HG03196 (cell line): Measurements from ENCODE around the gene BLMH.

Source experiments
- ATAC-seq: cut with Tn5 transposase; IDR thresholded peaks from one replicate; pipeline ENCODE4 v1.9.1; 2021; ENCODE audit not compliant: unreplicated experiment

The BLMH gene, protein sequence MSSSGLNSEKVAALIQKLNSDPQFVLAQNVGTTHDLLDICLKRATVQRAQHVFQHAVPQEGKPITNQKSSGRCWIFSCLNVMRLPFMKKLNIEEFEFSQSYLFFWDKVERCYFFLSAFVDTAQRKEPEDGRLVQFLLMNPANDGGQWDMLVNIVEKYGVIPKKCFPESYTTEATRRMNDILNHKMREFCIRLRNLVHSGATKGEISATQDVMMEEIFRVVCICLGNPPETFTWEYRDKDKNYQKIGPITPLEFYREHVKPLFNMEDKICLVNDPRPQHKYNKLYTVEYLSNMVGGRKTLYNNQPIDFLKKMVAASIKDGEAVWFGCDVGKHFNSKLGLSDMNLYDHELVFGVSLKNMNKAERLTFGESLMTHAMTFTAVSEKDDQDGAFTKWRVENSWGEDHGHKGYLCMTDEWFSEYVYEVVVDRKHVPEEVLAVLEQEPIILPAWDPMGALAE

DNA sequence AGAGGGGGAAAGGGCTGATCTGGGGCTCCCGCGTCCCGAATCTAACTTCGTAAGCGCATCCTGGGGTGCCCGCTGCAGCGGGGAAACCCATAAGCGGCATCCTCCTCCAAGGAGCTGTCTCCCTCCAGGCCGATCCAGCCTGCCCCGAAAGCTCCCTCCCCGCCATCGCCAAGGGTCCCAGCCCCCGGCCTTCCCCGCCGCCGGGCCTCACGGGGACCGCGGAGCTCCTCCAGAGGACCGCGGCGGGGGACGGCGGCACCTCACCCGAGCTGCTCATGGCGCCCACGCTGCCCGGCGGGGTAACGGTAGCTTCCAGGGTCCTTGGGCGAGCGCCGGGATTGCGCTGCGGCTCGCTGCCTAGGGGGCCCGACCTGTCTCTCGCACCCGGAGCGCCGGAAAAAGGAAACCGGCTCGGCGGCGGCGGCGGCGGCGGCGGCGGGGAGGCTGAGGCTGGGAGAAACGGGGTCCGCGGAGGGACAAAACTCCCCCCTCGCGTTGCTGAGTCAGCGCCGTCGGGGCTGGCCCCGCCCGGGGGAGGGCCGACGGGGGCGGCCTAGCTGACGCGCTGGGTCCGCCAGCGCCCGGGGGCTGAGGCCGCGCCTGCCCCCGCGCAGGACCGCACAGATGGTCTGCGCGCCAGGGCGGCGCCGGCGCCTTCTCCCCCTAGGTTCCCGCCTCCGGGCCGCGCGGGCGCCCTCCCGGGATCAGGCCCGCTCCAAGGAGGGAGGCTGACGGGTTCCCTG, at the start of gene BLMH:
Gene BLMH (minus strand): TSS at position 402 of the 743 bp plus-strand sequence. CDS start 125 bp downstream, at position 277.
- peak; percentile 83 for ATAC-seq

DNA sequence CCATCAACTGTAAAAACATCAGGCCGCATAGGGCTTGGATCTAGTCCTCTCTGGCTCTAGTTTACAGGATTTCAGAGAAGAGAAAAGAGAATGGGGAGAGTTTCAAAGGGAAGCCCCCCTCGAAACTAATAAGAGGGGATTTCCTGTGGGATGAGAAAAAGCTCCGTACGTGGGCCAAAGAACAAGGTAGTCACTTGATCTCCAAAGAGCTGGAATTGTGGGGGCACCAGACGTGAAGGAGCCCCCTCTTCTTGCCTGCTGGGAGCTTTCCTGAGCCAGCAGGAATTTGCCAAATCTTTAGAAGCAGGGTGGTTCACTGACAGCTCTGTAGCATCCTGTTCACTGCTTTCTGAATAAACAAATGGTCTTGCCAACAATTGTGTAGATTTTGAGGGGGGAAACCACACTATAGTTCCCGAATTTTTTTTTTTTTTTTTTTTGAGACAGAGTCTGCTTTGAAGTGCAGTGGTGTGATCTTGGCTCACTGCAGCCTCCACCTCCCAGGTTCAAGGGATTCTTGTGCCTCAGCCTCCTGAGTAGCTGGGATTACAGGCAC, 49.1 kb upstream of the BLMH start:
- no peak for ATAC-seq

DNA sequence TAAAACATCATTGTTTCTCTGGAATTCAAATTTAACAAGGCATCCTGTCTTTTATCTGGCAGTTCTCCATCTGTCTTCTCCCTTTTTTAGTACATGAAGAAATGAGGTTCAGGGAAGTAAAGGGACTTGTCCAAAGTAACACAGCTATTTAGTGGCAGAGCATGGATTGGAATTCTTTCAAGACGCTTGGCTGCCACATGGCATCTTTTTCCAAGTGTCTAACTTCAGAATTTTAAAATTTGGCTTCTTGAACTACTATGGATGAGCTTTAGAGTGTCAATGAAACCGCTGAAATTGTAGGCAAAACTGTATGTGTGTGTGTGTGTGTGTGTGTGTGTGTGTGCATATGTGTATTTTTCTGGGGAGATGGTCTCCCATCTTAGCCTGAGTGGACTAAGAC, 47.3 kb upstream of the BLMH start:
- ATAC-seq, result no peak

DNA sequence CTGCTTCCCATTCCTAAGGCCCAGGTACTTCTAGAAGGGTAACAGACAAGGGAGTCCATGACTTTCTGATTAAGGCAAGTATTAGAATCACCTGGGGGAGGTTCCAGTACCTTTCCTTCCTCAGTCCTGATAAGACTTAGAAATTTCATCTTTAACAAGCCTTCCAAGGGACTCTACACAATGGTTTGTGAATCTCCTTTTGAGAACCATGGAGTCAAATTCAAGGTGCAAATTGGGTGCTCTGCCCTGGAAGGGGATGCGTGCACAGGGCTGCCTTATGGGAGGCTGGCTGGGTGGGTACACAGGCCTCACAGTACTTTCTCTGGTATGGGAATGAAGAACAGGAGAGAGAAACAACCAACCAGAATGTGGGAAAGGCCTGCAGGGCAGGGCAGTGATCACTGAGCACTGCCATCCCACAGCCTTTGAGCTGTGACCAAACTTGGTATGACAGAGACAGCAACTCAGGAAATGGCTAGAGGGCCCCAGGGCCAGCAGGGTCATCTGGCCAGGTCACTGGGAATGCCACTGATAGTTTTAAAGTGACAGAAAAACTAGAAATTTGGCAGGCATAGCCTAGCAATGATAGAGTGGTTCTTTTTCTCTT, 45.8 kb upstream of the BLMH start:
- no peak for ATAC-seq

DNA sequence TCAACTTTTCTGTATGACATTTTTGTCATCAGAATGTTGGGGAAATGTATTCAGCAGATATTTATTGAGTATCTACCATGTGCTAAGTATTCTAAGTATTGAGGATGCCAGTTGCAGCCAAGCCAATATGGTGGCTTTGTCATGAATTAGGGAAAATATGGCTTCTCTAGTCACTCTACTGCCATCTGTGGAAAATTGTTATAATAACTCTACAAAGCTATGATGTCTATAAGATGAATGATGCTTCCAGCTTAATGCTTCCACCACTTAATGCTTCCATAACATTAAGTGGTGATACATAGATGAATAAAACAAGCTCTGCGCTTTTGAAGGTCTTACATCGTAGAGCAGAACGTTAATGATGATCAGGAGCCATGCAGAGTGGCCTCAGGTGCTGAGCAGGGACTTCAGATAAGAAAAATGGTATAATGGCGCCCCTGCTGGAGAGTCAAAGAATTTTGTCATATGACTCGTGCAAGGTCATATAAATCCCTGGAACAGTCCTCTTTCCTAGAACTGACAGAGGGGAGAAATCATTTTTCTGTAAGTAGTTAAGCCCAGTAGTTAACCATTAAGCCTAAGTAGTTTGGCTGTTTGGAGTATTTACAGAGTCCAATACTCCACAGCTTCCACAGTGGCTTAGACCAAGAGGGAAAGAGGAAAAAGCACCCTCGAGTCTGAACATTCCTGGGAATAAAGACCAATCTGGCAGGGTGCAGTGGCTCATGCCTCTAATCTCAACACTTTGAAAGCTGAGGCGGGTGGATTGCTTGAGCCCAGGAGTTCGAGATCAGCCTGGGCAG, 44.8 kb upstream of the BLMH start:
- ATAC-seq, result no peak

DNA sequence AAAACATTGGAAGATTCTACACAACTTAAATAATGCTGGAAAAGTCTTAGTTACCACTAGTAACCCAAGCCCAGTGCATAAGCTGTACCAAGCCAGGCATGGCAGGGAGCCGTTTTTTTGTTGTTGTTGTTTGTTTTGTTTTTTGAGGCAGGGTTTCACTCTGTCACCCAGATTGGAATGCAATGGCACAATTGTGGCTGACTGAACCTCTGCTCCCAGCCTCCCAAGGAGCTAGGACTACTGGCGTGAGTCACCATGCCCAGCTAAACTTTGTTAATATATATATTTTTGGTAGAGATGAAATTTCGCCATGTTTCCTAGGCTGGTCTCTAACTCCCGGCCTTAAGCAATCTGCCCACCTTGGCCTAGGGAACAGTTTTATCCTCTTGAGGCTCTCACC, 42.7 kb upstream of the BLMH start:
- no peak for ATAC-seq

DNA sequence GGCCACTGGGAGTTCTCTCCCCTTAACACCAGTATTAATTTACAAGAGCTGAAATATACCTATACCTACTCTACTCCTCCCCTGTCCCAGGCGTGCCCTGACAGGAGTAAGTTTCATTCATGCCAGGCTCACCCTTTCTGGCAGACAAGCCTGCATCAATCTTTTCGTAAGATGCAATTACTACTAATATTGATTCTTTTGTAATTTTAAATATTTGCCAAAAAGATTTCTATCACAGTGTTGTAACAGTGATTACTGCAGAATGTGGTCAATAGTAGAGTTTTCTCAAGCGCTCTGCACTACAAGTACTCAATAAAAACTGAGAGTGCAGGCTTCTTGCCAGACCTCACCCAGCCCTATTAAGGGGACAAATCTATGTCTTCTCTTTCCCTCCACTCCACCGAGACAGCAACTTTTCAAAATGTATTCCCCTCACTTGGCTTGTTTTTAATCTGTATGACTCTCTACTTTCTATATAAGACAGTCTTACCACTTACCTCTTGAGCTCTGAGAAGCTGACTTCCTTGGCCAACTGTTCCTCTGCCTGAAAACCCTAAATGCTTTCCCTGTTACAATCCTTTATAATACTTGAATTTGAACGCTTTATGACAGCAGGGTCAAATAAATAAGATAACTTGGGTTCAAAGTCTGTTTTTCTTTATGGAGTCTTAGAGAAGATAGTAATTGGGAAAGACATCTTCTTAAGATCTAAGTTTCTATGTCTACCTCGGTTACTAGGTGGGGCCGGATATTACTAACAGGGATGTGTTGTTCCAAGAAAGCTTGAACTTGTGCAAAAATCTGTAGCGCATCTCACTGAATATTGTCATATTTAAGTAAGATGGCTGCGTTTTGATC, 42.0 kb upstream of the BLMH start, which contains the start of gene TMIGD1:
Gene TMIGD1 (minus strand): TSS at position 555 of the 858 bp plus-strand sequence. CDS start 1,924 bp downstream, outside the sequence.
- no peak for ATAC-seq

DNA sequence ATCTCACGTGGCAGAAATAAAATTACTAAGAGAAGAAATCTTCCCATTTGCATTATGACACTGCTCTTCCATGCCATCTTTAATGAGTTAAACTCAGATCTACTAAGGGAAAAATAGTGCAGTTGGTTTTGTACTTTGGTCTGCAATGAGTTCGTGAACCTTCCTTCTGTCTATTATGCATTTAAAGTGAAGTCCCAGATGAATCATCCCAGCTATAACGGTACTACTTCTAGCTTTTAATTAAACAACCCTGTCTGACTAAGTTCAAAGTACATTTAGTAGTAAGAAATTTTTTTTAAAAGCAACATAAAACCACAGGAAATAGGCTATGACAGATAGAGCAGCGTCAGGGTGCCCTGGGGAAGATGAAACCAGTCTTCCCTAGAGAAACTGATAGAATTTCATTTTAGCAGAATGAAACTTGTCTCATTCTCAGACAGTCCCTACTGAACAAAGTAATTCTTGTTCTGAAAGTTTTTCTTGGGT, 40.4 kb upstream of the BLMH start:
- peak; percentile 70 for ATAC-seq

DNA sequence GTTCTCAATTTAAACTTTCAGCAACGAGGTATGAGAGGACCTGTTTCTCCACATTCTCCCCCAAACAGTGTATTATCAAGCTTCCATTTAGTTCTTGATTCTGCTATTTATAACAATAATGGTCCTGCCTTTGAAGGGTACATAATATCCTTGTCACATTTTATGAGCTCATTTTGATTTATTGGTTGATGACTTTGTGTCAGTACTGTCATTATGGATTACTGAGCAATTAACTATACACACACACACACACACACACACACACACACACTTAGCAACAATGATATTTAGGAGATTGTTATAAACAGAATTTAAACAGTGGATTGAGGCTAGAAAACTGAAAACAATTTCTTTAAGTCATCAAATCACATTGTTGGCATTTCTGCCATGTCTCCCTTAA, 35.1 kb upstream of the BLMH start:
- no peak for ATAC-seq

DNA sequence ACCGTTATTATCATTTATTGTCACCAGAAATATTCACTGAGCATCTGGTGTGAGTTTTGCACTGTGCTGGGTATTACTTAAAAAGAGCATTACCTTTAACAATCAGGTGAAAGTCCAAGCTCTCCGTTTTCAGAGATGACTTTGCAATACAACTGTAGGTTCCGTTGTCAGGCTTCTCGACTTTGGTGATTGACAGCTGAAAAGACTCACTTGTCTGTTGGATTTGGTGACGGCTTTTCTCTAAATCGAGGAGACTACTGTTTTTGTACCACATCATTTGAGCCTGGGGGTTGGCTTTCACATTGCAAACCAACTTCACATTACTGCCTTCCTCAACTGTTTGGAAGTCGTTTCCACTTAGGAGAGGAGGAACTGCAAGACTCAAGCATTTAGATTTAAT, 33.0 kb upstream of the BLMH start:
- ATAC-seq, result no peak

DNA sequence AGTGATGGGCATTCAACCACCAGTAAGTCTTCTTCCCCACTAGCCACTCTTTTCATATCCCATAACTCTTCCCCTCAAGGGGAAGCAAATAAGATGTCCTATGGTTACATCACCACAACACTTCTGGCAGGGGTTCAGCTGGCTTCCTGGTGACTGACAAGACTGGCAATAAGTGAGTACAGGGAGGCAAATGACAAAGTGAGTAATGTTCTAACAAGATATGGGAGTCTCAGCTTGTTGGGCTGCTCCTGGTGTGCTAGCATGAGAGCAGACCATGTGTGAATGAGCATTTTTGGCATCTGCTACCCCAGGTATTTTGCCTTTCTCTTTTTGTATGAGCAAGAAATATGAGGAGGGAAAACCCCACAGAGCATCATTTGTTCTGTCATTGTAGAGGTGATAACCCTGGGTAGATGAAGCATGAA, 32.2 kb upstream of the BLMH start:
- no peak for ATAC-seq

DNA sequence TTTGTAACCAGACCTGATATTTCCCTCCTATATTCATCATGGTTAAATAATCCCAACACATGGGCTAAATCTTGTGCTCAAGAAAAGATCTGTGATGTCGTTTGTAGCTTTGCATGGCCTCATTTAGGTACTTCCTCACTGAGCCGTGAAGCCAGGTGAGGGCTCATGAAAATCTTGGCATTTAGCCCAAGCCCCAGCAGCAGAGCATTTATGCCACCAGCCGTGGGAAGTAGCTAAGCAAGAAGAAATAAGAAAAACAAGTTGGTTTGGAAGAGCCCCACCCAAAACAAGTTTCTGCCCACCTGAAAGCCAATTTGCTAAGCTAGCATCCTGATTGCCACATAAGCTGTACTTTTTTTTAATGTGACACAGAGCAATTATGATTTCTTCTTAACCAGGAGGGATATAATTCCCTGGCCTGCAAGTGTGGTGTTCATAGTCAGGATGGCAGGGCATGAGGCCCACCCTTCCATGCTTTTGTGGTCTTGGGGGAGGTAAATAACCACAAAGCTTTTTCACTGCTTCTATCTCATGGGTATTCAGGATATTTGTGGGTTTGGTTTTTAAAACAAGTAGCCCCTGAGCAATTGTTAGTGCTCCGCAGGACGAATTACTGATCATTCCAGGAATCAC, 31.6 kb upstream of the BLMH start:
- ATAC-seq, result no peak

DNA sequence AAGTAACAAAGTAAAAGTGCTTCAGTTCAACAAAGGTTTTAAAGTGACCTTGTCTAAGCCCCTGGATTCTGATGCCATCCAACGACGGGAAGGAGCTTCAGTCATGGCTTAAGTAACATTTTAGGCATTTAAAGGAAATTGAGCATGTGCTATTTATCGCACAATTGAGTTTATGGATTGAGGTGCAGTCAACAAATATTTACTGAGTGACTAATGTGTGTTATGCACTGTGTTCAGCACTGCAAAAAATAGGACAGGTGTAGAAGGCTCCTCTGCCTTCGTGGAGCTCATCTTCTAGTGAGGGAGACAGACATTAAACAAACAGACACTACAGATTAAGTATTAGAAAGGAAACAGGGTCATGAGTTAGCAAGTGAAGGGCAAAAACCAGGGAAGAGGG, 29.6 kb upstream of the BLMH start:
- ATAC-seq, result no peak

DNA sequence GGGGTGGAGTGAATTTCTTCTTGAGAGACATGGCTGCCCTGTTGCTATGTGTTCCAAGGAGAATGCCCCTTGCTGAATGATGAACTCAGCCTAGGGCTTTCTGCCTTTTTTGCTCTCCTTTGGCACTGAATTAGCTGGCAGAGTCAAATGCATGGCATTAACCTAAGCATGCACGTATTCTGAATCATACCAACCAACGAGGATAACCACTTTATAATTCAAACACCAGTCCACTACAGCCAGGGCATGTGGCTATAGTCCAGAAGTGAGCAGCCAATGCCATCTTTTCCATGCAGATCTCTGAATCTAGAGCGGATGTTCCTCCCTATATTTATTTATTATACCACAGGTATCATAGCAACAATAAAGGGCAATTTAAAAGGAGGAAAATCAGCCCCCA, 26.4 kb upstream of the BLMH start:
- no peak for ATAC-seq

DNA sequence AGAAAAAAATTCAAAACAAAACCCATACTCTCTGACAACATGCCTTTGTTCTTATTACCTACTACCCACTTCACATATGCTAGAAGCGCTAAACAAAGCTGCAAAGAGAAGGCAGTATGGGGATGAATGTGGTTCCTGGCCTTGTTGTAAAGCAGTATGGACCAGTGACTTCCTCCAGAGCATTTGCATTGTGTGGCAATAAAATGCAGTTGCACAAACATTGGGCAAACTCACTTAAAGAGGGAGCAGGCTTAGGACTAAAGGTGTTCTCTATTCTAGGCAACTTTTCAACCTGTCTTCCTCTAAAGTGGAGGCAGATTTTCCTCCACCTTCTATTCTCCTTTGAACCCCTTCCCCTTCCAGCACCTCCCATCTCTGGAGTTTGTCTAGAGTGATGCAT, 25.0 kb upstream of the BLMH start:
- ATAC-seq, result no peak

DNA sequence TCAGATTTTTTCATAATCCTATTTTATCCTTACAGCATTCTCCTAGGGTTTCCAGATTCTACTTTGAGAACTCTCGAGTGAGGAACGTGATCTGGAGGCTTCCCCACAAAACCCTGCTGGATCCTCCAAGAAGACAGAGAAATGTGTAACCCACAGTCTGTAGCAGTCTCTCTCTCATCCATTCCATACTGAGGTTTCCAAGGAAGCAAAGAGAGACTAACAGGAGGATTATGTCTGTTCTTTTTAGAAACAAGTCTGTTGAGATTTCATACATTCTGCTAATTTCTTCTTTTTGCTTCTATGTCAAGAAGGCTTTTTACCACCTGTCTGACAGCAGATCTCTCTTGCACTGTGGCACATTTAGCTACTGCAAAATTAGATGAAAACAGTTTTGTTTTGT, 23.4 kb upstream of the BLMH start:
- no peak for ATAC-seq

DNA sequence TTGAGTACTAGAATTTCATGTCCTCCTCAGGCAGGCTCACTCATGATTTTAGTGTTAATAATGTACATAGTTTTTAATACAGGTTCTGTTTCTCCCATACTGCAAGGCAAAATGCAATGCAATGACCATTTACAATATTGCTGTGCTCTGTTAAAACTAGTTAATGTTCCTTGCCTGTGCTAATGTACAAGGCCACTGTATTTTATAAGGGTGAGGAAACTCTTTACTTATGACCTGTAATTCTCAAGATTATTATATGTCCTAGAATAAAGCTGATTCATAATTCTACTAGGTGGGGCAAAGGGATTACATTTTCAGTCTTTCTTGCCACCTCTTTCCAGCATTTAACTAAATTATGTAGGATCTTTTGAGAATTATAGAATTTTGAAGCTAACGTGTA, 22.7 kb upstream of the BLMH start:
- no peak for ATAC-seq

DNA sequence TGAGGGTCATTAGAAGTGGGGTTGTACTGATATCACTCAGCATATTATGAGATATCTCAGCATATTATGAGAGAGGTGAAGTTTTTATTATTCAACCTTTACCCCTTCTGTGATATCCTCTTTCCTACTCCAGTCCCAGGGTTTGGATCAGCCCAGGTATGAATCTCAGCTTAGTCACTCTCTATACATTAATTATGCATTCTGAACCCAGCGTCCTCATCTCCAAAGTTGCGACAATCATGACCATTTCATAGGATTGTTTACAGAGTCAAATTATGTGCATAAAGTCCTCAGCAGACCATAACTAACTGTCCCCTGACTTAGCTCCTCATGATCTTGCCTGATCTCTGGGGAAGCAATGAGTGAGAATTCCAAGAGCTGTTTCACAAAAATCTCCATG, 20.5 kb upstream of the BLMH start:
- no peak for ATAC-seq

DNA sequence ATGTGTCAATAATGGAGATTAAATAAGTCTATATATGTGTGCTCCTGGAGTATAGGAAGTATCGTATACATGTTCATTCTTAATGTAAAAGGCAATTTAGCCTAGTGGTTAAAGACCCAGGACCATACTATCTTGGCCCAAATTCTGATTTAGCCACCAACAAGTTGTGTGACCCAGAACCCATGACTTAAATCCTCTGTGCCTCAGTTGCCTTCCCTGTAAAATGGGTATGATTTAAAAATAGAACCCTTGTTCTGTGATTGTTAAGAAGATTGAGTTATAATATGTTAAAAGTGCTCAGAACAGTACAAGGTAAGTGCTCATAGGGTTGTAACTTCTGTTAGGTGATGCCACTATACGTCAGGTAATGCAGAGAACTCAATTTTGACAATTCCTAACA, 18.8 kb upstream of the BLMH start:
- no peak for ATAC-seq
